ENCODE results near the gene TMEM125.

The TMEM125 gene

DNA sequence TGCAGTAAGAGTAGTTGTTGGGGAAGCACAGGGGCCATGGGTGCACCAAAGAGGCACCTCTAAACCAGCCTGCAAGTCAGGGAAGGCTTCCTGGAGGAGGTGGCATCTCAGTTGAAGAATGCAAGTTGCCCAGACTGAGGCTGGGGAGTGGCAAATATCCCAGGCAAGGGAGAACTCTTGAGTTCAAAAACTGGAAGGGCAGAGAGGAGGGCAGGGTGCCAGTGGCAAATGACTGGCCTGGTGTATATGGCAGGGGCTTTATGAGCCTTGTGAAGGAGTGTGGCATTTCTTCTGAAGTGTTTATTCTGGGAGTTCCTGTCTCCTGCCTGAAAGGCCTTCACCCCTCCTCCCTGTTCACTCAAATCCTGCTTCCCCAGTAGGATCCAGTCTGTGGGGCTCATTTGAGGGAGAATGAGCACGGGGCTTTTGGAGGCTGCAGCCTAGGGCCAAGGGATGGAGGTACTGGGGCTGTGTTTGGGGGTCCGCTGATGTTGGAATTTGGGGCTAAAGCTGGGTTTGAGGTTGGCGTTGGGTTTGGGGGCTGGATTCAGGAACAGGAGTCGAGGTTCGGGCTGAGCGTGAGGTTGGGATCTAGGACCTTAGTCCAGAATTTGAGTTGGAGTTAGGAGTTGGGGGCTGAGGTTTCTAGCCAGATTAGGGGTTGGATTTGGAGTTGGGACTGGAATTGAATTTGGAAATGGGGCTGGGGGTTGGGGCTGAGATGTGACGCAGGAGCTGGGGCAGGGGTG is at the start of gene TMEM125:
TSS of gene TMEM125 (plus strand) at position 357 of the 749 bp plus-strand sequence. CDS start 2,740 bp downstream, outside the sequence.
- DNase-seq, result no peak

DNA sequence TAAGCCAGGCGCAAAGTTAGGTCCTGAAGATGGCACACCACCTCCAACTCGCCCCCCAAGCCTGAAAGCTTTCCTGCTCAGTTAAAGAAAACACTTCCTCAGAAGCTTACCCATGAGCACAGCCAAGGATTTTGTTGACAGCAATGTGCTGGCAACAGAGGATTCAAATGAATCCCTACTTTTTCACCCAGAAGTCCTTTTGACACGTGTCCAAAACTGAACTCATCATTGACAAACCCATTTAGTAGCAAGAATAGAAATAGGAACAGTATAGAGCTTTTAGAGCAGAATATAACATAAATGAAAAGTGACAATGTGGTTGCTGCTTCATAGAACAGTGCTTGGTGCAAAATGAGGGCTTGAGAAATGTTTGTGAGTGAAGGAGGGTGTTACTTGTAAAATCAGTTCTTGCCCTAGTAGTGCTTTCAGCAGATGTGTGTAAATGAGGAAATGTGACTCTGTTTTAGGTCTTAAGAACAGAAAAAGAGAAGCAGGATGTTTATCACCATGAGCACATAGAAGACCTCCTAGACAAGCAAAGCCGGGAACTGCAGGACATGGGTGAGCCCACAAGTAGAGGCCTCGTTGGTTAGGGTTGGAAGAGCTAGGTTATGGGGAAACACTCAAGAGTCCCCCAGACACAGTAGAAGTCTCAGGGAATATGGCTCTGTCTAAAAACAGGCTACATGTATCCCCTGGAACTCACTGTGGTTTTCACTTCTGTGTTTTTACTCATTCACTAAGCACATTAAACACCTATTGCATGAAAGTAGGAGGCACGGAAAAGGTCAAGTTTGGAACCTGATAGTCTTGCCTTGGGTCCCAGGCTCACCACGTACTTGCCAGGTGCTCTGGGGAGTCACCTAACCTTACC is 48.6 kb upstream of the TMEM125 start:
- DNase-seq, result no peak

DNA sequence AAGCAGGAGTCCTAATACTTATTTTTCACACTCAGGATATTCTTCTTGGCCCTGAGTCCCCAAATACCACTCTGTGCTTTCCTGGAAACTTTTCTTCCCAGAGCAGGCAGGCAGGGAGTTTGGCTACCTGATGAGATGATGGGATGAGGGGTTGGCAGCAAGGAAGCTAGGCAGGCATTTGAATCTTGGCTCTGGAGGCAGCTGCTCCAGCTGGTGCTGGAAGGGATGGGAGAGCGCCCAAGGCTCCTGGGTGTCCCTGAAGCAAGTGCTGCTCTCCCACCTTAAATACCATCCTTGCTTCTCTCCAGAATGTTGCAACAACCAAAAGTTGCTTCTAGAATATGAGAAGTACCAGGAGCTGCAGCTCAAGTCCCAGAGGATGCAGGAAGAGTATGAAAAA is 48.0 kb upstream of the TMEM125 start:
- no peak for DNase-seq

DNA sequence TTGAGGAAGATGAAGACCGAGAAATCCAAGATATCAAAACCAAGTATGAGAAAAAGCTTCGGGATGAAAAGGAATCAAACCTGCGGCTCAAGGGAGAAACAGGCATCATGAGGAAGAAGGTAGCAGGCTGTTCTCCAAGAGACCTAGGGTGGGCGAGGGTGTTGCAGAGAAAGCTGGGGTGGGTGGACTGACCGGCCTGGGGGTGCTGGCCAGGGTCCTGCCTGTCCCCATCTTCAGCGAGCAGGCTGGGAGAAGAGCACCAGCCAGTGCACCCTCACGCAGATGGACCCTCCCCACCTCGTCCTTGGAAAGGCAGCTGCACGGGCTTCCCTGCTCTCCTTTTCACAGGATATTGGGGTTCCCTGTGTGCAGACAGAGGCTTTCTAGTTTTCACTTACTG is 46.9 kb upstream of the TMEM125 start:
- DNase-seq, result no peak

DNA sequence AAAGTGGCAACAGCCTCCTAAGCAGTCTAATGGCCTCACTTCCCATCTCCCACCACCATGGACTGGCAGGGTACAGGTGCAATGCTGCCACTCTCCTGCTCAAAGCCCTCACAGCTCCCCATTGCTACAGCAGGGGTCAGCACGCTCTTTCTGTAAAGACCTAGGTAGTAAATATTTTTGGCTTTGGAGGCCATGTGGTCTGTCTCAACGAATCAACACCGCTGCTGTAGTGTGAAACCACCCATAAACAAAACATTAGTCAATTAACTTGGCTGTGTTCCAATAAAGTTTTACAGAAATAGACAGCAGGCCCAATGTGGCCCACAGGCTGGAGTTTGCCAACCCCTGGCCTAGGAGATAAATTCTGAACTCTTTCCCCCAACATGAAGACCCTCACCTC is 44.6 kb upstream of the TMEM125 start:
- no peak for DNase-seq

DNA sequence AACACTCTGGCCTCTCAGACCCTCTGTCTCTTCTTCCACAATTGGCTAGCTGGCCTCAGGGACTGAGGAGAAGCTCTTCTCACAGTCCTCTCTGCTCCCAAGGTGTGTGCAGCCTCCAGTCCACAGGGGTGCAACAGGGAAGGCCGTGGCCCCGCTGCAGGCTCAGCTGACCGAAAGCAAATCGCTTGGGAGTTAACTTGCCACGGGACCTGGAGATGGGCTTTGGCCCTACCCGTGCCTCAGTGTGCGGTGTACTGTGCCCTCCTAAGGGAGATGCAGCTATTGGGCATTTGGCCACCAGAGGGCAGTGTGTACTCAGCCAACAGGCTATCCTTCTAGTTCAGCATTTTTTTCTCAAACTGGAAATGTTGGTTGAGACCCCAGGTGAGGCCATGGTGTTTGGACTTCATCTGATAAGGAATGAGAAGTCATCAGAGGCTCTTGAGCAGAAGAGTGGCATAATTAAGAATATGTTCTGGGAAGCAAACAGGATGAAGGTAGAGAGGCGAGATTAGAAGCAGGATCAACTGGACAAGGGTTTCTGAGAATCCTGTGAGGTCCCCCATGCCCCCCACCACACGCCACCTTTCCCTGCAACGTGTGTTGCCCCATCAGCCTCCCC is 42.5 kb upstream of the TMEM125 start:
- peak; percentile 89 for DNase-seq

DNA sequence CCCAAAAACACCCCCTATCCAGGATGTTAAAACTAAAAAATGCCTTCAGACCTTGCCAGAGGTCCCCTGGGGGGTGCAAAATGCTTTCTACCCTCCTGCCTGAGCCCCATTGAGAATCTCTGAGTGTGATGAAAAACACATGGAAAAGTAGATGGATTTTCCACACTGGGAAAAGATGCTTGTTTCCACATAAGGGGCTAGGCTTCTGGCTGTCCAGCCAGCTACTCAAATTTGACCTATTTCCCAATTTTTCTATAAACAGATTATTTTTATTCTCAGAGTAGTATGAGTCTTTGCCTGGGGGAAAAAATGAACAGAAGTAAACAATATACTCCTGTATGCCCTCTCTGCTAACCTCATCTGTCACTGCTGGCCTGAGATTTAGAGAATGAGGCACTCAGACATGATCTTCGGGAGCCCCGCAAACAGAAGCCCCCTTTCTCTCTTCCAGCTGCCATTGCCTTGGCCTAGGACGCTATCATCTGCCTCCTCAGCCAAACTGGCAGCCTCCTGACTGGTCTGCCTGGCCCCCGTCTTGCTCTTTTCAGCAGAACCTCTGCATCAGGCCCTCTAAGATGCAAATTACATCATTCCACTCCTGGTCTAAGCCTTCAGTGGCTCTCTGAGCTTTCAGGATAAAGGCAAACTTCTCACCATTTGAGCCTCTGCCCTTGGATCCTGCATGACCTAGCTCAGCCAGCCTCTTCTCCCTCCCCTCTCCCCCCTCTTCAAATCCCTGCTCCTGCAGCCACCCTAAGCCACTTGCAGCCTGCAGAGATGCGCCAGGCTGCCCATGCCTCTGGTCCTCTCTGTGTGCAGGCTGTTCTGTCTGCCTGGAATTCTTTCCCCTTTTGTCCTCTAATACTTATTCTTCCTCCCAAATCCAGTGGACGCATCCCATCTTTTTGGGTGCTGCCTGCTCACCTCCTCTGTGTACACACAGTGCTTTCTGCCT is 39.7 kb upstream of the TMEM125 start:
- DNase-seq, result no peak

DNA sequence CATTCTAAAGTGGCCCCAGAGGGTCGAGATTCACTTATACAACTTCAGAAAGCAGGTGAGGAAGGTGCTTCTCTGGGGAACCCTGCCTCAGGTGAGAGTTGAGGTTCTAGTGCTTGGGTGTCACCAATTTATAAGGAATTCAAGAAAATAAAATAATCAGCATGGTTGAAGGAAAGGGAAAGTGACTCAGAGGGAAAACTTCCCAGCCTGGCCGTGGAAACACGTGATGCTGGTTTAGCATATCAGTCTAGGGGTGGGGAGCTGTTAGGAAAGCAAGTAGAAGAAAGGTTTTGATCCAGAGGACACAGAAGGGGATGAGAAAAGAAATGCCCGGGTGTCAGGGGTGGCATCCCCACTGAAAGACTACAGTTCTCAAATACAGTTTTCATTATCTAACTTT is 37.7 kb upstream of the TMEM125 start:
- no peak for DNase-seq

DNA sequence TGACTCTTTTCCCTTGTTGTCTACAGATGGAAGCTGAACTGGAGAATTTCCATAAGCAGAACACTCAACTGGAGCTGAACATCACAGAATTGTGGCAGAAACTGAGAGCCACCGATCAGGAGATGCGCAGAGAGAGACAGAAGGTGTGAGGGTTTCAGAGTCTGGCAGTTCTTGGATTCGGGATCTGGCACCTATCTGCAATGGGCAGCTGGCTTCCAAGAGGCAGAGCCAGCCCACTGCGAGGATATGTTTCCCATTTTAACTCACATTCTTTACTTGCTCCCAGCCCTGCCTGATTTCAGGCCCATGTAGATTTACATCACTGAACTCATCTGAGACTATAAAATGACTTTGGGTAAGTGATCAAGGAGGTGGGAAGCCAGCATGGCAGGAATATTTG is 37.3 kb upstream of the TMEM125 start:
- no peak for DNase-seq

DNA sequence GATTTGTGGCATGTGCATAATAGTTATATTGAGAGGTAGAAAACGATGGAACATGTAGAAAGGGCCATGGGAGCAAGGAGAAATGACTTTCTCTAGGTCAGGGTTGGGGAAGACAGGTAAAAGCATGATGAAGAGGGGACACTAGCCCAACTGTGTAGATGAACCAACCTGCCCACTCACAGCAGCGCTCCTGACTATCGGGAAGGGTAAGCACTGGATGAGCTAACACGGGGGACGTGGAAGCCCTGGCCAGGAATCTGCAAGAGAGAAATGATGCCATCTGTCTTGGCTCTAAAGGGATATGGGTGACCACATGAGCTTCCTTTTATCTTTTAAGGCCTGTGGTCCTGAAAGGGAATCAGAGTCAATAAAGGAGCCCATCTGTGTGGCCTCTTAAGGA is 36.2 kb upstream of the TMEM125 start:
- no peak for DNase-seq

DNA sequence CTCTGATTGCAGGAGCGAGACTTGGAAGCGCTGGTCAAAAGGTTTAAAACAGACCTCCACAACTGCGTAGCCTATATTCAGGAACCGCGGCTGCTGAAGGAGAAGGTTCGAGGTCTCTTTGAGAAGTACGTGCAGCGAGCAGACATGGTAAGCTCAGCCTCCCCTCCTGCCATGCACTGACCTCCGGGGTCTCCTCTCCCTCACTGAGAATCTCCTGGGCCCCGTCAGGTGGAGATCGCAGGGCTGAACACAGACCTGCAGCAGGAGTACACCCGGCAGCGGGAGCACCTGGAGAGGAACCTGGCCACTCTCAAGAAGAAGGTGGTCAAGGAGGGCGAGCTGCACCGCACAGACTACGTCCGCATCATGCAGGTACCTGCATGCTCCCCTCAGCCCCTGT is 35.5 kb upstream of the TMEM125 start:
- DNase-seq, result no peak

DNA sequence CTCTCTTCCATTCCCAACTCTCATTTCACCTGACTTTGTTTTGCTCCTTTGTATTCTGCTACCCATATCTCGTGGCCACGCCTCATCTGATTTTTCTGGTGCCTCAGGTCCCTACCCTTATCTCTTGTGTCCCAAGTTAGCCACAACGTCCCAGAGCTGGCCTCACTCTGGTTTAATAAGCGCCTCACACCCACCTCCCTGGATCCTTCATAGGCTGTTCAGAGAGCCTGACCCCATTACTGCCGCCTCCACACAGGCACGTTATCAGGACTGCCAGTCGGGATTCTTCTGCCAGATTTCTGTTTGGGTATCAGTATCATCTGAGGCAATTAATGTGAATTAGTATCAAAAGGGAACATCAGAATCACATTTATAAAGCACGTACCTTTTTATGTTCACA is 34.7 kb upstream of the TMEM125 start:
- no peak for DNase-seq

DNA sequence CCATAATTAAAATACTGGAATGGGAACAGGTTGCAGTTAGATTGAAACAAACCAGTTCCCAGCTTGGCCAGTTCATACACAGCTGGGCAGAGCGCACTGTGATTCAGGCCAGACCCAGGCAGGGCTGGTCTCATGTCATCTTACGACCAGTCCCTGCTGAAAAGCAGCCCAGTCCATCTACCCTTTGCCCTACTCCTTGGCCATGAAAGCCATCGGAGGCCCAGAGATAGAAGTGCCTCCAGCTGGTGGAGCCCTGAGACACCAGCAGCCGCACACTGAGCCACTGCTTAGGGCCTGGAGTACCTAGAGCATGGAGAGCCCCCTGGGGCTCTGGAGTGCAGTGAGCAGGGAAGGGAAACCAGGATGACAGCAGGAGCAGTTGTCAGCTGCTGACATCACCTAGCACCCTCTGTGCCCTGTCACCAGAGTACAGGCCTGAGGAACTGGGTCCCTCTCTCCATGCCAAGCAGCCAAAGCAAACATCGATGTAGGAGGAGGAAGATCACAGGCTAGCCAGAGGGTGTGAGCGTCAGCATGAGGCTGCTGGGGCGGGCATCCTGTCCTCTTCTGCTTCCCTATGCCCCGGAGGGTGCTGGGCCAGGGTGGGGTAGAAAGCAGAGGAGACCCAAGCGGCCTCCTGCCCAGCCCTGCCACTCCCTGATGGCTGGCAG is 34.2 kb upstream of the TMEM125 start:
- DNase-seq, result no peak

DNA sequence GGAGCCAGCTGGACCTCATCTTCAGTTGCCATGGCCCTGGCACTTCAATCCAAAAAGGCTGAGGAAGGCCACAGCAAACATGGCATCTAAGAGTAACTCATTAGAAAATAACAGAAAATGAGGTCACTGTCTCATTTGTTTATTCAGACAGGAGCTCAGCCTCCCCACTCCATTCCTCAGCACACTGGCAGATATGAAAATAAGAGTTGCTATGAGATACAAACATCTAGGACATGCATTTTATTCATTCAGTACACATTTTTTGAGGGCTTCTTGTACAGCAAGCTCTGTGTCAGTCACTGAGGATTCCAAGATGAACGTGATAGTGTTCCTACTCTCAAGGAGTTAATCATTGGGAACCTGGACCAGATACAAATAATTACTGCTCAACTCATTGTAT is 32.7 kb upstream of the TMEM125 start:
- no peak for DNase-seq

DNA sequence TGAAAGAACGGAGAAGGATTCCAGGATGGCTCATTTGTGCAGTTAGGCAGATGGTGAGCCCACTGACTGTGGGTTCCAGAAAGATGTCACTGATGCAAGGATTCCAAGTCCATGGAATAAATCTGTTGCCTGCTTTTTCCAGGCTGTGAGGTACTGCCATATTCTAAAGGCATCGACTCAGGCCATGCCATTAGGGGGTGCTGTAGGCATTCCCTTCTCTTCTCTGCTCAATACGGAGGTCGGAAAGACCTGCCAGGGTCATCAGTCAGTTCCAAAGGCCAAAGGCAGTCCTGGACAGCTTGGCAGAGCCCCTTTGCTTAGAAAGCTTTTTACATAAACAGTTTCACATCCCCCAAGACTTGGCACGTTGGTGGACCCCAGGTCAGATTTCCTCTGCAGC is 31.7 kb upstream of the TMEM125 start:
- no peak for DNase-seq

DNA sequence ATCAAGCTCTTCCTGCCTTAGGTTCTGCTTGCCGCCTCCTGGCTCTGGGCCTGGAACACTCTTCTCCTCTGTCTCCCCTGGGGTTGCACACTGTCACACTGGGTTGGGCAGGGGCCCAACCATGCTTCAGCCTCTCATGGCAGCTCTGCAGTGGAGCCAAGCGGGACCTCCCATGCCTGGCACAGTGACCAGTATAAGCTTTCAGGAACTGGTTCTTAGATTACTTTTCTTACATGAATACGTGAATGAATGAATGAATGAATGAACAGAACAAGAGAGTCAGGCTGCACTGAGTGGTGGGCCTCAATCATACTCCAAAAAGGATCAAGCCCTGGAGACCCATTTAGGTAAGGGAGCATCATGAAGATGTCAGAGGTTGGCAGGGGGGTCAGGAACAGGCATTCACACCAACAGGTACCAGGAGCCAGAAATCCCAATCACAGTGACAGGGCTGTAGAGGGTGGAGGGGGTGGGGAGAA is 30.8 kb upstream of the TMEM125 start:
- no peak for DNase-seq

DNA sequence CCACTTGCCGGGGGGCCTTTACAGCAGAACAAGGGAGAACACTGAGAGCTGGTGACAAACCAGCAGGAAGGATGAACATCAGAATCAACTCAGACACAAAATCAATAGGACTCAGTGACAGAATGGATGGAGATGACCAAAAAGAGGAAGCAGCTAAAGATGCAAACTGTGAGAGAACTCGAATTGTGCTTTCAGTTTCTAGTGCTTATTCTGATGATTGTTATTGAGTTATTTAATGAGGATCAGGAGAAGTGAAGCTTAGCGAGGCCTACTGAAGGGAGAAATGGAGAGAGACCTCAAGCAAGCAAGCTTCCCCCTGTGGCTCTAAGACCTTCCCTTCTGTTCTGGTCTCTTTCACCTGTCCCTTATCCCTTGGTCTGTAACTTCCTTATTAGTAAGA is 30.3 kb upstream of the TMEM125 start:
- DNase-seq, result no peak

DNA sequence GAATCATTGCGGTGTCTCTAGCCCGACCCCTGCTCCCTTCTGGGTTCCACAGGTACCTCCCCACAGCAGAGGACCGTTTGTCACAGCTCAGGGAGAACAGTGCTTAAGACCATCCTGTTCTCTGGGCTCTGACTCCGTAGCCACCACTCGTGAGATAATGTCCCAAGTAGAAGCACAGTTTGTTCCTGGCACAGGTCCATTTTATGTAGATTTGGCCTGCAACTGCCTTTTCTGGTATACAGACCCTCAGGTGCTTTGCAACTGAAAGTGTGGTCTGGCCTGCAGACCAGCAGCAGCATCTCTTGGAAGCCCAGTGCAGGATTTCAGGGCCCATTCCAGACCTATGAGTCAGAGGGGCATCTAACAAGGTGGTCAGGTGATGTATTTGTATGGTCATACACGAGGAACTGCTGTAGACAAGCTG is 28.4 kb upstream of the TMEM125 start:
- no peak for DNase-seq

DNA sequence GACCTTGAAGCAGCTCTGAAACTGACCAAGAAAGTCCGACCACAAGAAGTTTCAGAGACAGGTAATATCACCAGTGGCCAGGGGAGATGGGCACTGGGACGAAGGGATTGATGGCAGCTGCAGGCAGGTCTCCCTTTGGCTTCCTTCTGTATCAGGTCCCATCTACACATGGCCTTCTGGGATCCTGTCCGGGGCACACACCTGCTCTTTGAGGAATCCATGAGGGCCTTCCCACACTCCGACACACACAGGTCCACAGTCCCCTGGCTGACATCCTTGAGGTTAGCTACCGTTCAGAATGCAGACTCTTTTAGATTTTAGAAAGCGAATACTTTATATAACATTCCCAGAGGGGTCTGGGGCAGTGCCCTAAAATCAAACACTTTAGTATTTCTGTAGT is 26.5 kb upstream of the TMEM125 start:
- DNase-seq, result no peak

DNA sequence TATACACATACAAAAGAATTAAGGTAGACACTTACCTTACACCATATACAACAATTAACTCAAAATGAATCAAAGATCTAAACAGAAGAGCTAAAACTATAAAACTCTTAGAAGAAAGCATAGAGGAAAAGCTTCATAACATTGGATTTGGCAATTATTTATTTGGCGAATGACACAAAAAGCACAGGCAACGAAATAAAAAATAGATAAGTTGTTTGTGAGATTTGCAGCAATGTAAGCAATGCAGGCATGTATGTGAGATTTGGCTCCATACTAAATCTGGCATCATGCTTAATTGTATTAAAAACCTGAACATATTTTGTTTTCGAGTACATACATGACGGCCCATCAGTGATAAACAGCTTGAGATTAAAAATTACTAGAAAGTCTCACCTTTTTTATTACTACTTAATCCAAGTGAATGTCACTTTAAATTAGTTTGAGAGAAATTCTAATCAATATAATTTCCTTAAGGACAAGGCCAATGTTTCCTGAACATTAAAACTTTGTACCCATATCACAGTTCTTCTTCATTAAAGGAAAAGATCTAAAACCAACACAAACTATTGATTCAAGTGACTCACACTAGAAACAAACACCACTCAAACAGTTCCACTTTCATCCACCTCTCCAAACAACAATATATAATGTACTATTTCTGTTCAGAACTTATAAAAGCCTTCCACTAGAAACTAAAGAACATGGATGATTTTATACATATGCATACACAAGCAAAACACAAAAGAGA is 23.1 kb upstream of the TMEM125 start:
- no peak for DNase-seq

DNA sequence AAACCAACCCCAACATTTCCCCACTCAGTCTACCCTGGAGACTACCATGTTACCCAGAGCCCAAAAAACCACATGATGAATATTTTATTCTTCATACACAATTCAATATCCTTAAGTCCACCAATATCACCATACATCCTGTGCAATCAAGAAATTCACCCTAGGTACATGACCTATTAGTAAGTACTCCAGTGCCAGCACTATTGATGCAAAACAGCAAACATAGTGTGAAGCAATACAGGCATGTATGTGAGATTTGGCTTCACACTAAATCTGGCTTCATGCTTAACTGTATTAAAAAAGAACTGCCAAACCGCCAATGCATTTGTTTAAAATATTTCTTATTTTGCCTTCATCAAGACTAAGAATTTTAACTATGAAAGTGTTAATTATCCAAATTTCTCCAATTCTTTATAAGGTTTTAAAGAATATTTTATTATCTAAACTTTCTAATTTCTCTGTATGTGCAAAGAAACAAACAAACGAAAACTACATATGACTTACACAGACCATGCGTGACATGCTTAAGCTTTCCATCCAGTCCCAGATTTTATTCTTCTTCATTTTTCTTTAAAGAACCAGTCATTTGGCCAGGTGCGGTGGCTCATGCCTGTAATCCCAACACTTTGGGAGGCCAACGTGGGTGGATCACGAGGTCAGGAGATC is 22.4 kb upstream of the TMEM125 start:
- DNase-seq, result no peak

Data from activated CD4-positive, CD25-positive, alpha-beta regulatory T cell treated with anti-CD3 and anti-CD28 coated beads, Interleukin-2, amount 50 U/mL, for 72 hours (primary cell).